HT-29 (cell line): ENCODE measurements around the gene CAMTA1. TPM values are rescaled to one million over a fixed set of nuclear protein-coding genes. Genes with fewer than 3 reads are reported as not detected.

Source experiments
- DNase-seq: peaks from one replicate; pipeline ENCODE4 v3.0.0-alpha.2; 2015; ENCODE audit warnings: low spot score
- total RNA-seq: library from RNA; depleted of rRNA; stranded (reverse); fragments of >200 nt; shearing (Covaris generic); gene quantifications from 2 replicates; pipeline ENCODE4 v1.2.3, GENCODE V29; 2014

CAMTA1 gene
- total RNA-seq, 1 experiment from 2014 or later, result 62.2 TPM

DNA sequence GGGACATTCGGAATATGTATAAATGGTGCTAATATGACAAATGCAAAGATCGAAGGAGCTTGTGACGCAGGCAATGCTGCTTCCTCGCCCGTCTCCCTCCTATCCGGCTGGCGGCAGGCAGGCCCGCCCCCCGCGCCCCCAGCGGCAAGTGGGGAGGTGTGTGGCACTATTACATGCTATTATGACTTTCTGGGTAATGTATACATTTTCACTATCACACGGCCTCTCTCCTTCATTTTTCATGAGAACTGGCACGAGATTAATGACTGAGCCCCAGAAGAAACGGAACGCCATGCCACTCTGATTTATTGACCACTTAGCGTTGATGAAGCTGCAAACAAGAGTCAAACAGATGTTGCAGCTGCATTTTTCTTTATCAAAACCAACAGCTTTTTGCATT lies 846.9 kb downstream of the CAMTA1 start:
- DNase-seq, result no peak

GRCh38 chr1:7632681-7633080 lies 847.4 kb downstream of the CAMTA1 start:
- no peak for DNase-seq

DNA sequence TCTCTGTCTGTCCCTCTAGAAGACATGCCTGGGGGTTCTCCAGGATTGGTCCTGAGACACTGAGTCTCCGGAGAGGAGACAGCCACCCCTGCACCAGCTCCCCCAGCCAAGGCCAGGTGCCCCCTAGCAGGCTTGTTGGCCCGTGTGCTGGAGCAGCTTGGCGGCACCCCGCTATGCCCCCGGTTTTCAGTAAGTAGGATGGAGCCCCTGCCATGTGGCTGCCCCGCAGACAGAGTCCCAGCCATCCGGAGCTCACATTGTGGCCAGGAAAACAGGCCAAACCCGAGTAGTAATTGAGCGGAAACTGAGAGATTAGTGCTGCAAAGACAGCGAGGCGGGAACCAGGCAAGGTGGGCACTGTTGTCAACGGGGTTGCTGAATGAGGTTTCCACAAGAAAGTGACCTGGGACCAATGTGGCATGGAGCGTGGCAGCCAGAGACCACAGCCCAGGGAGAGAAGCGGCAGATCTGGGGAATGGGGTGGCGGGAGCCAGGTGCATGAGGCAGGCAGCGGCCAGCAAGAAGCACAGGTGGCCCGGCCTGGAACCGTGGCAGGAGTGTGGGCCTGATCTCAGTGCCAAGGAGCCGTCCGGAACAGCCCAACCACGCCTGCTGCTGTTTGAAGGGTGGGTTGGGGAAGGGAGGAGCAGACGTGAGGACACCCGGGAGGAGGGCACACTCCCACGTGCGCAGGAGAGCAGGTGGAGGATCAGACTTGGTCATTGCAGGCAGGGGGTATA lies 848.4 kb downstream of the CAMTA1 start:
- DNase-seq, result no peak

- no peak for DNase-seq
These were observed 849.4 kb downstream of the CAMTA1 start for GRCh38 chr1:7634546-7635240.

DNA sequence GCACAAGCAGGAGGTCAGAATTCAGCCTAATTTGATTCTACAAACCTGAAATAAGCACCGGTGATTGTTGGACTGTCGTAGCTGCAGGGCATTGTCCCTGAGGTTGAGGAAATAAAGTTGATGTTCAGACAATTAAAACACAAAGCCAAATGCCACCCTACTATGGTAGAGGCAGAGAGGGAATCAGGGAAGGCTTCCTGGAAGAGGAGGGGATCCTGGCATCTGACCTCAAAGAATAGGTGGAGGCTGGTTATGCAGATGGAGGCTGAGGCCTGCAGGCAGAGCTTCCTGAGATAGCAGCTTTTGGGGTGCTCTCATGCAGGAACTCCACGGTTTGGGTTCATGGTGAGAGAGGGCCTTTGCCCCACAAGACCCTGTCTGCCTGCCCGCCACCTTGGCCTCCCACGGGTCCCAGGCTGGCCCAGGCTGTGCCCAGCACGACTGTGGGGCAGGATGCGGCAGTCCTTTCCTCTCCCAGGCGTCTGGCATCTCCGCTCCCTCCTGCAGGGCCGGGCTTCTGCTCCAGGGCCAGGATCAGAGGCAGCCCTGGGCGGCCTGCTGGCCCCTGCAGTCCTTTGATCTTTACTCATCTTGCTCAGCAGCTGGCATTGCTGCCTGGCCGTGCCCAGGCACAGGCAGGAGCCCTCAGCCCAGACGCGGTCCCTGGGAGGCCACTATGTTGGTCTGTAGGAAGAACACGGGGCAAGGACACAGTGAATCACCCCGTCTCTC lies 851.7 kb downstream of the CAMTA1 start:
- no peak for DNase-seq

GRCh38 chr1:7638078-7638477 lies 852.8 kb downstream of the CAMTA1 start:
- no peak for DNase-seq

- no peak for DNase-seq
These were observed 854.3 kb downstream of the CAMTA1 start for GRCh38 chr1:7639435-7640131.

DNA sequence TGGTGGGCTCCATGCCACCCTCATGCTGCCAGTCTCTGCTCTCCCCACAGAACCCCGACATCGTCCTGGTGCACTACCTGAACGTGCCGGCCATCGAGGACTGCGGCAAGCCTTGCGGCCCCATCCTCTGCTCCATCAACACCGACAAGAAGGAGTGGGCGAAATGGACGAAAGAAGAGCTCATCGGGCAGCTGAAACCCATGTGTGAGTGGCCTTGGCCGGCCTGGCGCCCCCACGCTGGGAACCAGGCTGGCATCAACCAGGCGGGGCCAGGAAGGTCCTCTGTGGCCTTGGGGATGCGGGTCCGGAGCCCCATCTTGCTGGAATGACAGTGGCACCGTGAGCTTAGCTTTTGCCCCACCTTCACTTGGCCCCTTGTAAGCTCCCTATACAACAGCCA lies 855.1 kb downstream of the CAMTA1 start:
- DNase-seq, result no peak

DNA sequence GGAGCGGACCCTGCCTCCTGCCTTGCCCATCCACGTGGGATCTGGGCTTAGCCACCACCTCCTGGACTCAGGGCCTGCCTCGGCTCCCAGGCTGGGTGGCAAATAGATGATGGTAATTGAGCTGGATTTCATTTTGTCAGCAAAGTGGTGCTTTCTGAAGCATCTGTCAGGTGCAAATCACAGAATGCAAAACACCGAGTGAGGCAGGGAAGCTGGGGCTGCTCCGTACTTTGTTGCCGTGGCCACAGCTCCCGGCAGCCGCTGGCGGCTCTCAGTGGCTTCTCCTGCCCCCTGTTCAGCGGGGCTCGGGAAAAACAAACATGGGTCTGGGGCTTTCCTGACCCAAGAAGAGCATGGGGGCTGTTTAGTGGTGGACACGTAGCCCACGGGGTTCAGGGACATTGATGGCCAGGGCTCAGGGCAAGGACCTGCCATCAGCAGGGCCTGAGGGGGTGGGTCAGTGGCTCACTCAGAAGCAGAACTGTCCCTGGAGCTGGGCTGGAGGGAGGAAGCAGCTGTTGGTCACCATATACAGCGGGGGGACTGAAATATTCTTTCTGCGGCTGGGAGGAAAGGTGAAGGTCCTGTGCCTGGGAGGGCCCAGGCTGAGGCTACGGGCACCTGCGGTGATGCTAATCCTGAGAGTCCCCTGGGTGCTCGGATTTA lies 855.8 kb downstream of the CAMTA1 start:
- no peak for DNase-seq

DNA sequence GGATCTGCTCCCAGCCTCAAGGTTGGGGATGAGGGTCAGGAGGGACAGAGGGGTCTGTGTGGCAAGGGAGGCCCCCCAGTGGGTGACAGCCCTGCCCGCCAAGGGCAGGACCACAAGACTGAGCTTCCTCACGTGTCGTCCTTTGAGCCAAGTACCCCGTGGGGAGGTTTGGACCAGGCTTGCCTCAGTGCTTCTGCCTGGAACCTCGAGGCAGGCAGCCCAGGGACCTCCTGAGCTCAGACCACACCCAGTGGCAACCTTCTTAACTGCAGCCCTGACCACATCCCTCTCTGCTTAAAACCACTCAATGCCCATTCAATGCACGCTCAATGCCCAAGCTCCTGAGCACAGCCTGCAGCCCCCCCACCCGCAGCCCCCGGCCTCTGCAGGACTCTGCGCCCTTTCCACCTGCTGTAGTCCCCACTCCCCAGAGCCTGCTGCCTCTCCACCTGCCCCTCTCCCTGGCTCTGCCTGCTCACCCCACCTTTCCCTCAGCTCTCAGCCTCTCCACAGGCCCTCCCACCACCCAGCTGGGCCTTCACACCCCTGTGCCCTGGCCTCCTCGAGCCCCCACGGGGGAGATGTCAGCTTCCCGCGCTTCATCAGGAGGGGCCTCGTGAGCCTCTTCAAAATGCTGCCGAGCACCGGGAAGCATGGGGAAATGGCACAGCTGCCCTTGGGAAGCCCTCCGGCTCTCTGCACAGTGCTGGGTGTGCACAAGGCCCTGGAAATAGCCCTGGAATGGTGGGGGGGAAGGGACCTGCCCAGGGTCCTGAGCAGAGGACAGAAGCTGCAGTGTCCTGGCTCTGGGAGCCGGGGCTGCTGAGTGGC lies 856.5 kb downstream of the CAMTA1 start:
- DNase-seq, result no peak

- DNase-seq, result no peak
These were observed 857.1 kb downstream of the CAMTA1 start for GRCh38 chr1:7642418-7642704.

- no peak for DNase-seq
These were observed 857.7 kb downstream of the CAMTA1 start for GRCh38 chr1:7642781-7643529.

DNA sequence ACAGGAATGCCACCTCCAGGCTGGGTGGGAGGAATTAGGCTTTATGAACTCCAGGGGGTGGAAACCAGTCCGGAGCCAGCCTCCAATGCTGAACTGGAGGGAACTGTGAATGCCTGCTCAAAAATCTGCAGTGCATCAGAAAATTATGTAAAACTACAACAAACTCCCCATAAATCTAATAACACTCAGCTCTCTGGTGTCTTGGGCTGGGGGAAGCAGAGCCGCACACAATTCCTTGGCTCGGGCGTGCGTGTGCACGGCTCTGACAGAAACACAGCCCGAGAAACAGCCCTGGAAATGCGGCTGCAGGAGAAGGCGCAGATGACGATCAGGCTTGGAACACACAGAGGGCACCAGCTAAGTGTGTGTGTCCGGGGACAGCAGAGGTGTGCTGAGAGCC lies 858.3 kb downstream of the CAMTA1 start:
- DNase-seq, result no peak

DNA sequence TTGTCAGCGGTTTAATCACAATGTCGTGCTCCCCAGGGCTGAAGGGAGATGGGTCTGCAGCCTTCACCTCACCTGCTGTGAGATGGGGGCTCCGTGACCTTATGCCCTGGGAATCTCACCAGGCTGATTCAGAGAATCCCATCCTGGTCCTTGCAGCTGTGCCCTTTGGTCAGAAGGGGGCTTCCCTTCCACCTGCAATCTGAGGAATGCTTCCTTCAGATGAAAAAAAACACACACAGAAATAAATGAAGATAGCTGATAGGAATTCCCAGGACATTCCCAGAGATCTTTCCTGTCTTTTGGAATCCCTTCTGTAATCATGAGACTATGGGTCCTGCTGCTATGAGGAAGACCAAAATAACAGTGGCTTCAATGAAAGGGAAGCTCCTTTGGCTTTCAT lies 858.8 kb downstream of the CAMTA1 start:
- no peak for DNase-seq

GRCh38 chr1:7644961-7645750 lies 859.9 kb downstream of the CAMTA1 start:
- peak; percentile 91 for DNase-seq

GRCh38 chr1:7645751-7646048 lies 860.4 kb downstream of the CAMTA1 start:
- DNase-seq, result no peak

GRCh38 chr1:7646164-7646563 lies 860.9 kb downstream of the CAMTA1 start:
- no peak for DNase-seq

DNA sequence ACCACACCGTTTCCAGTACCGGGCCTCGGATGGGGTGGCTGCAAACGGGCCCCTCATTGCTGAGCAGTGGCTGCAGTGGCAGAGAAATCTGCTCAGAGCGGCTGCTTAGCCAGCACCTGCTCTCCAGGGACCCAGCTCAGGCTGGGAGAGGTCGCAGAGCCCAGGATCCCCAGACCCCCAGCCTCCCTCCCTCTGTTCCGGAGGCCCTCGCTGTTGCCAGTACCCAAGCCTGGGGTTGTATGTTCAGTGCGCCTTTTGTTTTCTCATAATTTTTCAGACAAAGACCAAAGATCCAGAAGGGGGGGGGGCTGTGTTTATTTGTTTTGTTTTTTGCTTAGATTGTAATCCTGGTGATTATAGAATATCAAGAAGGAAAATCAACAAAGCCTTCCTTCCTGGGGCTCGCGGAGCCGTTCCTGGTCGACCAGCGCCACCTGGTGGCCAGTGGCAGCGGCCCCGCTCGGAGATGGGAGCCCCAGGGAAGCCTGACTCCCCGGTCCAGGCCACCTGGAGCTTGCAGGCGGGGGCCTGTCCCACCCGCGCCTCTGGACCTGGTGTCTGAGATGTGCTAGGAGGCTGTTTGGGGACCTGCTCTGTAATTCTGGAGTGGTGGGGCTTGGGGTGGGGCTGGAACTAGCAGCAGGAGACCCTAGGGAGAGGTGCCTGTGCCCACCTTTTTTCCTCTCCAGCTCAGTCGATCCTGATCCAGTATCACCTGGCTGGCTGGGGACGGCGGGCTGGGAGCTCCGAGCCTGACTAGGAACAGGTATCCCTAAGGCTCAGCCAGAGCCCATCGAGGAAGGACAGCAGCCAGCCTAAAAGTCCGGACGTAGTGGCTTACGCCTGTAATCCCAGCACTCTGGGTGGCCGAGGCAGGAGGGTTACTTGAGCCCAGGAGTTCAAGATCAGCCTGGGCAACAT lies 862.0 kb downstream of the CAMTA1 start:
- peak; percentile 77 for DNase-seq
